ENCODE data around the gene CBFA2T3.

Gene CBFA2T3

DNA sequence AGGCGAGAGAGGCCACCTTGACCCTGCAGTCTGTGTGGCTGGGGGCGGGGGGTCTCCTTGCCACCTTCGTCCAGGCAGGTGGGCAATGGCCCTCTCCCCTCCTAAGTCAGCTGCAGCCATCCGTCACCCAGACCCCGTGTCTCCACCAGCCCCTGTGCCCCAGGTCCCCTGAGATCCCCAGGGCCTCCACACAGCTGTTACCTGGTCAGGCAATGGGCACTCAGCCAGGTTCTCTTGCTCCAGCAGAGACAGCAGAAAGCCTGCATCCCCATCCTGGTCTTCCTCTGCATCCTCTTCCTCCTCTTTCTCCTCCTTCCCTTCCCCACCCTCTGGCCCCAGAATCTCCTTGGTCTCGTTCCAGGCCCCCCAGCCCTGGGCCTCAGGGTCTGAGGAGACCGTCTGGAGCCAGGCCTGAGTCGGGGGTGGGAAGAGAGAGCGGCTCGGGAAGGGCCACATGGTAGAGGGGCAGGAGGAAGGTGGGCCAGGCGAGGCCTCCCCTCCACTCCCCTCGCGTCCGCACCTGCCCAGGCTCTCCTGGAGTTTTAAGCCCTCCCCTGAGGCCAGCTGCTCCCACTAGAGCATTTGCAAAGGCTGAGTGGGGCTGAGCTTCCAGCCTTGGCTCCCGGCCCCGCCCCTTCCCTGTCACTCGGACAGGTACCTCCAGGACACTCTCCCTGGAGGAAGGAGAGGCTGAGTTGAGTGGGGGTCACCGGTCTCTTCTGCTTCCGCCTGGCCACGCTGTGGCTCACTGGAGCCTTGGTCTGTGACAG, 110.7 kb downstream of the CBFA2T3 start, which contains the start of gene PABPN1L:
PABPN1L (minus strand) TSS at position 510 of the 770 bp plus-strand sequence; CDS start at position 456, 54 bp downstream.
- H3K4me3 ChIP-seq (ENCODE audit: low read depth in 1 of 2, low read length in 2 of 2) = no peak within 1 kb of the TSS
- H3K9me3 ChIP-seq (ENCODE audit: control insufficient read depth in 1 of 2, low read length in 2 of 2) = no peaks in the 10 kb centered on the region
- H3K36me3 ChIP-seq (ENCODE audit: control insufficient read depth in 1 of 2, insufficient read depth in 2 of 2, low read length in 2 of 2) = peaks cover 9 to 20% of the 10 kb centered on the region in 2 donors
- H3K27ac ChIP-seq (ENCODE audit: low read length) = no peak within 1 kb of the TSS
- H3K4me1 ChIP-seq (ENCODE audit: control insufficient read depth in 1 of 2, insufficient read depth in 2 of 2, low read length in 2 of 2) = no peaks in the 10 kb centered on the region
- no peaks in the 10 kb centered on the region for H3K27me3 ChIP-seq (ENCODE audit: low read depth, low read length)

DNA sequence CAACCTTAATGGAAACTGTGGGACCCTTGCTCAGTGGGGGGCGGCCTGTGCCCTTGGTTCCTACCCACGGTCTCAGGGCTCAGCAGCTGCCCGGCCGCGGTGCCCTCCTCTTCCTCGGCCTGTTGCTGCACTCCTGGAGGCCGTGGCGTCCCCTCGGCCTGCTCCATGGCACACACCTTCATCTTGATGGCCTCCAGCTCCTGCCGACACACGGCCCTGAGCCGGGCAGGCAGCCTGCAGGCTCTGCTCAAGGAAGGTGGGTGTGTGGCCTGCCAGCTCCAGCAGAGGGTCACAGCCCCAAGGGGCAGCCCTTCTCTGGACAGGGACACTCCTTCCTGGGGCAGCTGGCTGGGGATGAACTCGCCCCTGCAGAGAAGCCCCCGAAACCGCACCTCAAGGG, 111.3 kb downstream of the CBFA2T3 start:
- no peak overlapping the region for H3K27ac ChIP-seq (ENCODE audit: low read length)
- peaks cover 13 to 26% of the 10 kb centered on the region in 2 donors for H3K36me3 ChIP-seq (ENCODE audit: control insufficient read depth in 1 of 2, insufficient read depth in 2 of 2, low read length in 2 of 2)
- no peaks in the 10 kb centered on the region for H3K4me1 ChIP-seq (ENCODE audit: control insufficient read depth in 1 of 2, insufficient read depth in 2 of 2, low read length in 2 of 2)
- no peaks in the 10 kb centered on the region for H3K27me3 ChIP-seq (ENCODE audit: low read depth, low read length)
- no peak overlapping the region for H3K4me3 ChIP-seq (ENCODE audit: low read depth in 1 of 2, low read length in 2 of 2)
- H3K9me3 ChIP-seq (ENCODE audit: control insufficient read depth in 1 of 2, low read length in 2 of 2) = no peaks in the 10 kb centered on the region

DNA sequence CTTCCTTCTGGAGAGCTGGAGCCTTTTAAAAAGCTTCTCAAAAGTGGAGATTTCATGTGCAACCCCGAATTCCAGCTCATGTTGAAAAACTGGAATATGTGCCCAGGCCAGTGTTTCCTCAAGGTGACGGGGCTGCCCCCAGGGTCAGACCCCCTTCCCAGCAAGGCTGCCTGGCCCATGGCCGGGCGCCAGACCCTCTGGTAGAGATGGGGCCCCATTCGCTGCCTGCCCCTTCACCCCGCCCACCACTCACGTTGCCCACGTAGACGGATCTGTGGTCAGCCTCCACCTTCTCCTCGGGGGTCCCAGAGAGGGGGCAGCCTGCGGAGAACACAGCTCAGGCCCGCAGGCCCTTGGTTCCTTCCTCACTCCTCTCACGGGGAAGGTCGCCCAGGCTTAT, 111.7 kb downstream of the CBFA2T3 start:
- H3K27me3 ChIP-seq (ENCODE audit: low read depth, low read length) = no peaks in the 10 kb centered on the region
- peaks cover 16 to 30% of the 10 kb centered on the region in 2 donors for H3K36me3 ChIP-seq (ENCODE audit: control insufficient read depth in 1 of 2, insufficient read depth in 2 of 2, low read length in 2 of 2)
- H3K27ac ChIP-seq (ENCODE audit: low read length) = no peak overlapping the region
- no peaks in the 10 kb centered on the region for H3K4me1 ChIP-seq (ENCODE audit: control insufficient read depth in 1 of 2, insufficient read depth in 2 of 2, low read length in 2 of 2)
- H3K9me3 ChIP-seq (ENCODE audit: control insufficient read depth in 1 of 2, low read length in 2 of 2) = no peaks in the 10 kb centered on the region
- H3K4me3 ChIP-seq (ENCODE audit: low read depth in 1 of 2, low read length in 2 of 2) = no peak overlapping the region

DNA sequence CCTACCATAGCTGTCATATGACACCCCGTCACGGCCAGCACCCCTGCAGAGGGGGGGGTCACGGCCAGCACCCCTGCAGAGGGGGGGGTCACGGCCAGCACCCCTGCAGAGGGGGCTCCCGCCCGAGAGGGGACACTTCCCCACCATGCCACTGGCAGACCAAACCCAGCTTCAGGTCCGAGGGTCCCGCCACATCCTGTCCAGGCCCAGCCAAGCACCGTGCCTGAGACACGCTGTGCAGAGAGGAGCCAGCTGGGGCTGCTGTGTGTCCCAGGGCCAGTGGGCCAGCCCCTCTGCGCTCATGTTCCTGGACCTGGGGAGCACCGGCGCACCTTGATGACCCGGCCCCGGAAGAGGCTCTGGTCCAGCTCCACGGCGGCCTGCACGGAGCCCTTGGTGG, 112.5 kb downstream of the CBFA2T3 start:
- Histone ChIP-seq H3K36me3 (ENCODE audit: control insufficient read depth in 1 of 2, insufficient read depth in 2 of 2, low read length in 2 of 2) (peaks cover 24 to 38% of the 10 kb centered on the region in 2 donors), H3K27ac (ENCODE audit: low read length) (no peak overlapping the region), H3K4me3 (ENCODE audit: low read depth in 1 of 2, low read length in 2 of 2) (no peak overlapping the region), H3K9me3 (ENCODE audit: control insufficient read depth in 1 of 2, low read length in 2 of 2) (no peaks in the 10 kb centered on the region), H3K4me1 (ENCODE audit: control insufficient read depth in 1 of 2, insufficient read depth in 2 of 2, low read length in 2 of 2) (no peaks in the 10 kb centered on the region), H3K27me3 (ENCODE audit: low read depth, low read length) (no peaks in the 10 kb centered on the region)

DNA sequence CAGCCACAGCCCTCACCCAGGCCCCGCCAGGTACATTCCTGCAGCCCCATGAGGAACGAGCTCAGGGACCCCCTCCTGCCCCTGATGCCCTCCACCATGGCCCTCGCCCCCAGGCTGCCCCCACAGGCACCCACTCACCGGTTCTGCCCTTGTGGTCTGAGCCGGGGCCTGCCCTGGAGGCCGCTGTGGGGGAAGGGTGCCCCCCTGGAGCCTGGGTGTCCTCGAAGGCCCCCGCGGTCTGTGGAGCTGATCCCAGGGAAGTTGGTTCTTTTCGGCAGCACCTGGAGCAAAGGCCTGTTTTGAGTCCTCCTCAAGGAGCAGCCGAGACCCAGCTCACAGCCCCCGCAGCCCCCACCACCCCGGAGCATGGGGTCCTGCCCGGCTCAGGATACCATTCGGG, 112.9 kb downstream of the CBFA2T3 start:
- peaks cover 25 to 42% of the 10 kb centered on the region in 2 donors for H3K36me3 ChIP-seq (ENCODE audit: control insufficient read depth in 1 of 2, insufficient read depth in 2 of 2, low read length in 2 of 2)
- no peaks in the 10 kb centered on the region for H3K27me3 ChIP-seq (ENCODE audit: low read depth, low read length)
- H3K27ac ChIP-seq (ENCODE audit: low read length) = no peak overlapping the region

DNA sequence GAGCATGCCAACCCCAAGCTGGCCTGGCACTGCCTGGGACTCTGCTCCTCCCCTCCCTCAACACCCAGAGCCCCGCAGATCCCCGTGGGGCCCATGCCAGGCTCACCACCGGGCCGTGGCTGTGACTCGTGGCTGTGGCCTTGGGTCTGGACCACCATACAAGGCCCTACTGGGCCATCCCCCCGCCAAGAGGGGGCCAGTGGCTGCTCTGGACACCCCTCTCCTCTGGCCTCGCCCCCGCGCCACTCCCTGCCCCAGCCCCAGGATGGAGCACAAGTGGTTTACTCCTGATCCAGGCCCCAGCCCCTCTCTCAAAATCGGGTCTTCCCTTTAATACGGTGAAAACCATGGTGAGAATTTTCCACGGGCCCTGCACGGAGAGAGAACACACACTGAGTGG, 113.6 kb downstream of the CBFA2T3 start:
- Histone ChIP-seq H3K27me3 (ENCODE audit: low read depth, low read length) (no peaks in the 10 kb centered on the region), H3K9me3 (ENCODE audit: control insufficient read depth in 1 of 2, low read length in 2 of 2) (no peaks in the 10 kb centered on the region), H3K36me3 (ENCODE audit: control insufficient read depth in 1 of 2, insufficient read depth in 2 of 2, low read length in 2 of 2) (peaks cover 25 to 47% of the 10 kb centered on the region in 2 donors), H3K4me3 (ENCODE audit: low read depth in 1 of 2, low read length in 2 of 2) (no peak overlapping the region), H3K27ac (ENCODE audit: low read length) (no peak overlapping the region), H3K4me1 (ENCODE audit: control insufficient read depth in 1 of 2, insufficient read depth in 2 of 2, low read length in 2 of 2) (peaks cover 0 to 2% of the 10 kb centered on the region in 2 donors)

More for the DNA sequence above, 112.9 kb downstream of the CBFA2T3 start:
- Histone ChIP-seq H3K4me3 (ENCODE audit: low read depth in 1 of 2, low read length in 2 of 2) (no peak overlapping the region), H3K4me1 (ENCODE audit: control insufficient read depth in 1 of 2, insufficient read depth in 2 of 2, low read length in 2 of 2) (no peaks in the 10 kb centered on the region), H3K9me3 (ENCODE audit: control insufficient read depth in 1 of 2, low read length in 2 of 2) (no peaks in the 10 kb centered on the region)

DNA sequence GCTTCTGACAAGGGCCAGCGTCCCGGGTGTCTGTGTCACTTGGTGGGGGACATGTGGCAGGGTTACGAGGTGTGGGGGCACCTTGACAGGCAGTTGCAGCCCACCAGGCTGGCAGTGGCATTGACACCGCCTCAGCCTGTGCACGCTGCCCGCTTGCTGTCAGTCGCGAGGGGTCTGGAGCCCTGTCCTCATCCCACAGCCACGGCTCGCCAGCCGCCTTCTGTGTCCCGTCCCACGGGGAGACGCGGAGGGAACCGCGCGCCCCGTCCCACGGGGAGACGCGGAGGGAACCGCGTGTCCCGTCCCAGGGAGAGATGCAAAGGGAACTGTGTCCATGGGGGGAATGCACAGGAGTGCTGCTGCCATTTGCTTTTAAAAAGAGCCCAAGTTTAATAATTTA, 114.0 kb downstream of the CBFA2T3 start:
- H3K9me3 ChIP-seq (ENCODE audit: control insufficient read depth in 1 of 2, low read length in 2 of 2) = no peaks in the 10 kb centered on the region
- H3K27ac ChIP-seq (ENCODE audit: low read length) = no peak overlapping the region
- H3K27me3 ChIP-seq (ENCODE audit: low read depth, low read length) = no peaks in the 10 kb centered on the region
- H3K36me3 ChIP-seq (ENCODE audit: control insufficient read depth in 1 of 2, insufficient read depth in 2 of 2, low read length in 2 of 2) = peaks cover 25 to 47% of the 10 kb centered on the region in 2 donors
- H3K4me3 ChIP-seq (ENCODE audit: low read depth in 1 of 2, low read length in 2 of 2) = no peak overlapping the region
- peaks cover 0 to 7% of the 10 kb centered on the region in 2 donors for H3K4me1 ChIP-seq (ENCODE audit: control insufficient read depth in 1 of 2, insufficient read depth in 2 of 2, low read length in 2 of 2)

DNA sequence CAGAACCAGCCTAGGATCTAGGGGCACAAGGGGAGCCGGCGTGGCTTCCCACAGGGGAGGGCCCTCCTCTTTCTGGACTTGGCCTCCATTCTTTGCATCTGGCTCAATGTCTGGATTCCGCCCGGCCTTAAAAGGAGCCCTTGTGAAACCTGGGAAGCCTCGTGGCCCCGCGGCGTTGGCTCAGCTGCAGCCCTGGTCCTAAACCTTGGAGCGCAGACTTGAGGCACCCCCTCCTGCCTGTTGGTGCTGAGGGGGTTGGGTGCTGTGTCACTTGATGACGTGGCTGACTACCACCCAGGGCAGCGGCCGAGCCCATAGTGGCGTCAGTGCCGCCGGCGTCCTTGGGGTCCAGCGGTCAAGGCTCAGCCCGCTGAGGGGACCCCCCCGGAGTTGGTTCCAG, 115.6 kb downstream of the CBFA2T3 start:
- Histone ChIP-seq H3K4me1 (ENCODE audit: control insufficient read depth in 1 of 2, insufficient read depth in 2 of 2, low read length in 2 of 2) (peaks cover 0 to 12% of the 10 kb centered on the region in 2 donors), H3K27ac (ENCODE audit: low read length) (no peak overlapping the region), H3K27me3 (ENCODE audit: low read depth, low read length) (no peaks in the 10 kb centered on the region), H3K9me3 (ENCODE audit: control insufficient read depth in 1 of 2, low read length in 2 of 2) (no peaks in the 10 kb centered on the region), H3K36me3 (ENCODE audit: control insufficient read depth in 1 of 2, insufficient read depth in 2 of 2, low read length in 2 of 2) (peaks cover 25 to 47% of the 10 kb centered on the region in 2 donors), H3K4me3 (ENCODE audit: low read depth in 1 of 2, low read length in 2 of 2) (no peak overlapping the region)

DNA sequence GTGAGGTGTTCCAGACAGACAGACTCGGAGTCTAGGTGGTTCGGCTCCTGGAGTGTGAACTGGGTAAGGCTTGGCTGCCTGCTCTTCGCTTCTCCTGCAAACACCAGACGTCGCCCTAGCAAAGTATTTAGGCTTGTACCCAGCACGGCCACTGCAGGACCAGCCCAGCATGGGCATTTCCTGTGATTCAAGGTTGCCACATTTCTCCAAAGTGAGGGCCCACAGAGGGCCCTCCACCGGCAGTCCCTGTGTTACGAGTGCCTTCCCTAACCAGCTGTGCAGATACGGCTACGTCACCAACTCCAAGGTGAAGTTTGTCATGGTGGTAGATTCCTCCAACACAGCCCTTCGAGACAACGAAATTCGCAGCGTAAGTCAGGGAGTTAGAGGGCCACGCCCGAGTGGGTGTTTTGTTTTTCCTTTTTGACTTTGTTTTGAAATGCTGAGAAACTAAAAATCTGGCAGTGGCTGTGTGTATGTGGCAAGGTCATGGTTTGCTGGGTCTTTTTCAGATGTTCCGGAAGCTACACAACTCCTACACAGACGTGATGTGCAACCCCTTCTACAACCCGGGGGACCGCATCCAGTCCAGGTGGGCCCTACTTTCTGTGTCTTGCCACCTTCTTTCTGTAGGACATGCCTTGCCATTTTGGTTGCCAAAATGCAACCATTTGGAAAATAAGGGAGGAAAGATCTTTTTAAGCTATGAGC, 117.5 kb downstream of the CBFA2T3 start:
- peaks cover 25 to 47% of the 10 kb centered on the region in 2 donors for H3K36me3 ChIP-seq (ENCODE audit: control insufficient read depth in 1 of 2, insufficient read depth in 2 of 2, low read length in 2 of 2)
- H3K4me1 ChIP-seq (ENCODE audit: control insufficient read depth in 1 of 2, insufficient read depth in 2 of 2, low read length in 2 of 2) = peaks cover 3 to 23% of the 10 kb centered on the region in 2 donors
- H3K27me3 ChIP-seq (ENCODE audit: low read depth, low read length) = no peaks in the 10 kb centered on the region

DNA sequence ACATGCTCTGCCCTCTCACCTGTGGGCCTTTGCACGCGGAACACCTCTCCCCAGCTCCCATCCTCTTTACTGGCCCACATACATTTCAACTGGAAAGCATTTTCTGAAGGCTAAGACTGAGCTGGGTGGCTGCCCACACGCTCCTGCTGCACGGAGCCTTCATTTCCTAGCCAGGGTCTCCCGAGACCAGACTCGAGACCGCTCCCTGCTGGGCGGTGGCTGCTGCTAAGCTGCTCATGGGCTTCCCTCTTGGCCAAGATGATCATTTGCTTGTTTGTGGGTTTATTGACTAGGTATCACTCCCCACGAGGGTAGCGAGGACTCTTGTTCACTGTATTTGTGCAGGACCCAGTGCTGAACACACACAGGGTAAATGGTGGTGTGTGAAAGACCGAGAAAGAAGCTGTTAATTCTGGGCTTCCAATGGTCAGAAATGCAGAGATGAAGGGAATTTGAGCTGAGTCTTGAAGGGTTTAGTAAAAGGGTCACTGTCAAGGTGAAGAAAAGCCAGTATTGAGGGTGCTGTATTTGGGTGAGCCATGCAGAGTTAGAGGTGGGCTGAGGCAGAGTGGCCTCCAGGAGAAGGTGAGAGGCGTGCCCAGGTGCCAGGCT, 119.2 kb downstream of the CBFA2T3 start:
- H3K9me3 ChIP-seq (ENCODE audit: control insufficient read depth in 1 of 2, low read length in 2 of 2) = no peaks in the 10 kb centered on the region
- H3K27ac ChIP-seq (ENCODE audit: low read length) = peak overlapping the region; percentile 16
- H3K4me3 ChIP-seq (ENCODE audit: low read depth in 1 of 2, low read length in 2 of 2) = peak overlapping the region; percentile 95 to 99
- H3K4me1 ChIP-seq (ENCODE audit: control insufficient read depth in 1 of 2, insufficient read depth in 2 of 2, low read length in 2 of 2) = peaks cover 3 to 30% of the 10 kb centered on the region in 2 donors
- no peaks in the 10 kb centered on the region for H3K27me3 ChIP-seq (ENCODE audit: low read depth, low read length)
- H3K36me3 ChIP-seq (ENCODE audit: control insufficient read depth in 1 of 2, insufficient read depth in 2 of 2, low read length in 2 of 2) = peaks cover 24 to 42% of the 10 kb centered on the region in 2 donors

More for the DNA sequence above, 117.5 kb downstream of the CBFA2T3 start:
- Histone ChIP-seq H3K27ac (ENCODE audit: low read length) (no peak overlapping the region), H3K9me3 (ENCODE audit: control insufficient read depth in 1 of 2, low read length in 2 of 2) (no peaks in the 10 kb centered on the region), H3K4me3 (ENCODE audit: low read depth in 1 of 2, low read length in 2 of 2) (no peak overlapping the region)

All from muscle layer of duodenum (tissue), 2 donors.